ENCODE data around the gene FEN1. TPM values are rescaled to one million over a fixed set of nuclear protein-coding genes. Genes with fewer than 3 reads are reported as not detected.
A peak's percentile ranks its signal among the peaks of the same experiment; 100 is the strongest.

Gene FEN1
- total RNA-seq, 1 donor from 2014 or later, result 13.8 TPM

DNA sequence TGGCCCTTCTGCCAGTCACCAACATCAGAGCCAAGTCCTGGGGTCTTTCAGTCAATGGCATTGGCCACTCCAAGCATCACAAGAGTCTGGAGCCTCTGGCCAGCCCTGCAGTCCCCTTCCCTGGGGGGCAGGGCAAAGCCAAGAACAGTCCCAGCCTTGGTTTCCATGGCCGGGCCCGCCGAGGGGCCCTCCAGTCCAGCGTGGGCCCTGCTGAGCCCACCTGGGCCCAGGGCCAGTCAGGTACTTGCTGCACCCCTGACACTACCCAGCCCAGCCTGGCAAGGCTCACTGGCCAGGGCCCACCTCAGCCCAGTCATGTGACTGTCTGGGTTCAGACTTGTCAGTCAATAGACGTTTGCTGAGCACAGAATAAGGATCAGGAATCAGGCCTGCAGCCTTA, 11.1 kb upstream of the FEN1 start:
- peaks cover 14% of the 10 kb centered on the region for H3K36me3 Mint-ChIP-seq (ENCODE audit: low read depth, unreplicated experiment)
- H3K4me1 Mint-ChIP-seq (ENCODE audit: low read depth, unreplicated experiment), result peaks cover 26% of the 10 kb centered on the region
- H3K79me2 ChIP-seq (ENCODE audit: insufficient read depth, low read length), result no peaks in the 10 kb centered on the region
- no peak overlapping the region for H2AFZ ChIP-seq (ENCODE audit: low read depth, low read length)
- H3K4me2 ChIP-seq (ENCODE audit: low read length), result no peak overlapping the region
- no peaks in the 10 kb centered on the region for H3K9me3 Mint-ChIP-seq (ENCODE audit: unreplicated experiment)
- peaks cover 9% of the 10 kb centered on the region for H3K36me3 ChIP-seq (ENCODE audit: insufficient read depth, low read length)
- H3K4me3 ChIP-seq (ENCODE audit: insufficient read depth, low read depth, low read length), result no peak overlapping the region
- peaks cover 19% of the 10 kb centered on the region for H4K20me1 ChIP-seq (ENCODE audit: insufficient read depth, low read length)
- no peak overlapping the region for H3K27ac ChIP-seq (ENCODE audit: low read depth, low read length)
- no peaks in the 10 kb centered on the region for H3K27me3 ChIP-seq (ENCODE audit: insufficient read depth, low read length)
- H3K27ac Mint-ChIP-seq (ENCODE audit: unreplicated experiment), result no peak overlapping the region
- DNase-seq (ENCODE audit: low read depth), result no peak
- no peak for TF ChIP-seq CTCF (IDR thresholded peaks at IDR 0.05; ENCODE audit: insufficient read depth, low read depth, low read length)
- no peak for TF ChIP-seq EZH2 (IDR thresholded peaks at IDR 0.05; ENCODE audit: insufficient read depth, low read length)
- no peaks in the 10 kb centered on the region for H3K9me3 ChIP-seq (ENCODE audit: insufficient read depth, low read depth, low read length)
- no peak for FAIRE-seq
- no peaks in the 10 kb centered on the region for H3K27me3 Mint-ChIP-seq (ENCODE audit: low read depth, unreplicated experiment)
- H3K4me1 ChIP-seq (ENCODE audit: insufficient read depth, low read length), result peaks cover 19% of the 10 kb centered on the region
- H3K4me3 Mint-ChIP-seq (ENCODE audit: unreplicated experiment), result no peak overlapping the region
- H3K9ac ChIP-seq (ENCODE audit: low read length), result no peak overlapping the region

DNA sequence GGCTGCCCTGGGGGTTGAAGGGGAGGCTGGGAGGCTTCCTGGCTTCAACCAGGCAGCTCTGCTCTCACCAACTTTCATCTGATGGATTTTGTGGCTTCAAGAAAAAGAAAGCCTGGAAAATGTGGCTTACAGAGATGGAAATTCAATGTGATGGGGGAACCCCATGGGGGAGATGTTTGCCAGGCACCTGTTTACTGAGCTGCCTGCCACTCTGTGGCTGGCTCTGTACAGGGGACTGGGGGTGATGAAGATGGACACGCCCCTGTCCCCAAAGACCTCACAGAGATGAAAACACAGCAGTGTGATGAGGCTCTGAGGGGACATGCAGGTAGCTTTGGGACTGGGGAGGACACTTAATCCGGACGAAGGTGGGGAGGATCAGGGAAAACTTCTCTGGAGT, 10.4 kb upstream of the FEN1 start:
- H3K9ac ChIP-seq (ENCODE audit: low read length), result no peak overlapping the region
- H3K36me3 Mint-ChIP-seq (ENCODE audit: low read depth, unreplicated experiment), result peaks cover 17% of the 10 kb centered on the region
- H3K27me3 Mint-ChIP-seq (ENCODE audit: low read depth, unreplicated experiment), result no peaks in the 10 kb centered on the region
- peaks cover 19% of the 10 kb centered on the region for H3K4me1 ChIP-seq (ENCODE audit: insufficient read depth, low read length)
- H3K4me3 ChIP-seq (ENCODE audit: insufficient read depth, low read depth, low read length), result no peak overlapping the region
- no peak overlapping the region for H3K4me3 Mint-ChIP-seq (ENCODE audit: unreplicated experiment)
- H3K4me1 Mint-ChIP-seq (ENCODE audit: low read depth, unreplicated experiment), result peaks cover 26% of the 10 kb centered on the region
- no peak overlapping the region for H3K27ac Mint-ChIP-seq (ENCODE audit: unreplicated experiment)
- DNase-seq (ENCODE audit: low read depth), result no peak
- no peak overlapping the region for H3K27ac ChIP-seq (ENCODE audit: low read depth, low read length)
- no peak overlapping the region for H2AFZ ChIP-seq (ENCODE audit: low read depth, low read length)
- H3K9me3 ChIP-seq (ENCODE audit: insufficient read depth, low read depth, low read length), result no peaks in the 10 kb centered on the region
- H3K4me2 ChIP-seq (ENCODE audit: low read length), result no peak overlapping the region
- H4K20me1 ChIP-seq (ENCODE audit: insufficient read depth, low read length), result peaks cover 26% of the 10 kb centered on the region
- H3K79me2 ChIP-seq (ENCODE audit: insufficient read depth, low read length), result no peaks in the 10 kb centered on the region
- FAIRE-seq, result no peak
- peaks cover 9% of the 10 kb centered on the region for H3K36me3 ChIP-seq (ENCODE audit: insufficient read depth, low read length)
- no peaks in the 10 kb centered on the region for H3K27me3 ChIP-seq (ENCODE audit: insufficient read depth, low read length)
- TF ChIP-seq CTCF (IDR thresholded peaks at IDR 0.05; ENCODE audit: insufficient read depth, low read depth, low read length) (no peak), EZH2 (IDR thresholded peaks at IDR 0.05; ENCODE audit: insufficient read depth, low read length) (no peak)
- H3K9me3 Mint-ChIP-seq (ENCODE audit: unreplicated experiment), result no peaks in the 10 kb centered on the region

- no peaks in the 10 kb centered on the region for H3K27me3 Mint-ChIP-seq (ENCODE audit: low read depth, unreplicated experiment)
- H4K20me1 ChIP-seq (ENCODE audit: insufficient read depth, low read length), result peaks cover 32% of the 10 kb centered on the region
- peaks cover 26% of the 10 kb centered on the region for H3K4me1 Mint-ChIP-seq (ENCODE audit: low read depth, unreplicated experiment)
- no peak overlapping the region for H3K4me2 ChIP-seq (ENCODE audit: low read length)
- no peaks in the 10 kb centered on the region for H3K9me3 ChIP-seq (ENCODE audit: insufficient read depth, low read depth, low read length)
- no peak overlapping the region for H3K9ac ChIP-seq (ENCODE audit: low read length)
- H3K27me3 ChIP-seq (ENCODE audit: insufficient read depth, low read length), result no peaks in the 10 kb centered on the region
- no peak for FAIRE-seq
- no peaks in the 10 kb centered on the region for H3K79me2 ChIP-seq (ENCODE audit: insufficient read depth, low read length)
- H3K4me3 ChIP-seq (ENCODE audit: insufficient read depth, low read depth, low read length), result no peak overlapping the region
- peaks cover 15% of the 10 kb centered on the region for H3K36me3 Mint-ChIP-seq (ENCODE audit: low read depth, unreplicated experiment)
- no peak overlapping the region for H2AFZ ChIP-seq (ENCODE audit: low read depth, low read length)
- H3K4me3 Mint-ChIP-seq (ENCODE audit: unreplicated experiment), result no peak overlapping the region
- peak overlapping the region; percentile 66 for H3K27ac Mint-ChIP-seq (ENCODE audit: unreplicated experiment)
- DNase-seq (ENCODE audit: low read depth), result no peak
- no peak overlapping the region for H3K27ac ChIP-seq (ENCODE audit: low read depth, low read length)
- H3K36me3 ChIP-seq (ENCODE audit: insufficient read depth, low read length), result peaks cover 9% of the 10 kb centered on the region
- H3K4me1 ChIP-seq (ENCODE audit: insufficient read depth, low read length), result peaks cover 17% of the 10 kb centered on the region
- no peaks in the 10 kb centered on the region for H3K9me3 Mint-ChIP-seq (ENCODE audit: unreplicated experiment)
- TF ChIP-seq EZH2 (IDR thresholded peaks at IDR 0.05; ENCODE audit: insufficient read depth, low read length), result no peak
- no peak for TF ChIP-seq CTCF (IDR thresholded peaks at IDR 0.05; ENCODE audit: insufficient read depth, low read depth, low read length)
These were observed 9.9 kb upstream of the FEN1 start for GRCh38 chr11:61782841-61783240.
